HEK293 (cell line): ENCODE measurements around the gene GHITM.

Experiments used
- ZNF768 ChIP-seq: fragments of 450-650 bp; formaldehyde crosslinking; IDR thresholded peaks from 2 replicates; pipeline ENCODE4 v1.5.1; 2018; ENCODE audit warnings: missing biosample characterization, mild to moderate bottlenecking, missing genetic modification characterization
- TF ChIP-seq, protein P1 (sequence below): fragments of 450-650 bp; formaldehyde crosslinking; IDR thresholded peaks from 2 replicates; pipeline ENCODE4 v1.5.1; 2016; ENCODE audit warnings: missing biosample characterization, missing genetic modification characterization
- TF ChIP-seq, protein P2 (sequence below): sonication (generic); formaldehyde crosslinking; IDR thresholded peaks from 2 replicates; pipeline ENCODE4 v1.8.1; 2022; ENCODE audit warnings: mild to moderate bottlenecking, moderate library complexity, missing genetic modification reagents

DNA sequence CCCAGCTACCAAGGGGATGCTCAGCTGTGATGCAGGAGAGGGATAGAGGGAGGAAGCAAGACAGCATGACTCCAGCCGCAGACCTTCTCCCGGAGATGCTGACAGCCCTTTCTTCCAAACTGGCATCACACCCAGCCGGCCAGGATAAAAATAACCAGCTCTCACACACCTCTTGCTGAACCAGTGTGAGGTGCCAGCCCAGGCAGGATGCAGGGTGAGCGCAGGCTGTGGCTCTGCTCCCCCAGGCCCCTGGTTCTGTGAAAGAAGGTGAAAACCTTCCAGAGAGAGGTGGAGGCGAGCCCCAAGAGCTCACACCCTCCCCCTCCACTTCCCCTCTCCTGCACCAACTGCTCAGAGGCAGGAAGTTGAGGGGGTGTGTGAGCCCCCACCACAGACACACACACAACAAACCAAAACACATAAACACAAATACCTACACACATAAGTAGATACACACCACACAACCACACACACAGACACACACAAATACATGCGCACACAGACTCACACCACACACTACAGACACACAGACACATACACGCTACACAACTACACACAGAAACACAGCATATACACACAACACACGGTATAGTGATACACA lies 38.3 kb downstream of the GHITM start:
- no peak for TF ChIP-seq ZNF768 (tag by site-specific recombination)
- TF ChIP-seq, protein P1, sequence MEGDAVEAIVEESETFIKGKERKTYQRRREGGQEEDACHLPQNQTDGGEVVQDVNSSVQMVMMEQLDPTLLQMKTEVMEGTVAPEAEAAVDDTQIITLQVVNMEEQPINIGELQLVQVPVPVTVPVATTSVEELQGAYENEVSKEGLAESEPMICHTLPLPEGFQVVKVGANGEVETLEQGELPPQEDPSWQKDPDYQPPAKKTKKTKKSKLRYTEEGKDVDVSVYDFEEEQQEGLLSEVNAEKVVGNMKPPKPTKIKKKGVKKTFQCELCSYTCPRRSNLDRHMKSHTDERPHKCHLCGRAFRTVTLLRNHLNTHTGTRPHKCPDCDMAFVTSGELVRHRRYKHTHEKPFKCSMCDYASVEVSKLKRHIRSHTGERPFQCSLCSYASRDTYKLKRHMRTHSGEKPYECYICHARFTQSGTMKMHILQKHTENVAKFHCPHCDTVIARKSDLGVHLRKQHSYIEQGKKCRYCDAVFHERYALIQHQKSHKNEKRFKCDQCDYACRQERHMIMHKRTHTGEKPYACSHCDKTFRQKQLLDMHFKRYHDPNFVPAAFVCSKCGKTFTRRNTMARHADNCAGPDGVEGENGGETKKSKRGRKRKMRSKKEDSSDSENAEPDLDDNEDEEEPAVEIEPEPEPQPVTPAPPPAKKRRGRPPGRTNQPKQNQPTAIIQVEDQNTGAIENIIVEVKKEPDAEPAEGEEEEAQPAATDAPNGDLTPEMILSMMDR (tag by site-specific recombination): no peak
- TF ChIP-seq, protein P2, sequence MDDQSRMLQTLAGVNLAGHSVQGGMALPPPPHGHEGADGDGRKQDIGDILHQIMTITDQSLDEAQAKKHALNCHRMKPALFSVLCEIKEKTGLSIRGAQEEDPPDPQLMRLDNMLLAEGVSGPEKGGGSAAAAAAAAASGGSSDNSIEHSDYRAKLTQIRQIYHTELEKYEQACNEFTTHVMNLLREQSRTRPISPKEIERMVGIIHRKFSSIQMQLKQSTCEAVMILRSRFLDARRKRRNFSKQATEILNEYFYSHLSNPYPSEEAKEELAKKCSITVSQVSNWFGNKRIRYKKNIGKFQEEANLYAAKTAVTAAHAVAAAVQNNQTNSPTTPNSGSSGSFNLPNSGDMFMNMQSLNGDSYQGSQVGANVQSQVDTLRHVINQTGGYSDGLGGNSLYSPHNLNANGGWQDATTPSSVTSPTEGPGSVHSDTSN (CRISPR knock-in tag): no peak
